Fibroblast of mammary gland (primary cell): Measurements from ENCODE around the gene CEP55.
A peak's percentile ranks its signal among the peaks of the same experiment; 100 is the strongest.
"Not testable (repeated sequence)": the region's sequence is repeated elsewhere in the genome, so short reads cannot be mapped to it uniquely, and the experiment has no call there.

ENCODE experiments used
- DNase-seq: peaks from one replicate; pipeline ENCODE4 v3.0.0-alpha.2; 2010; ENCODE audit warnings: low read depth
- H3K4me3 ChIP-seq: 2 replicates; pipeline ENCODE4 v1.5.1; 2011; ENCODE audit warnings: low read depth, mild to moderate bottlenecking, low read length, moderate library complexity; ENCODE audit not compliant: control insufficient read depth
- CTCF ChIP-seq: conservative IDR thresholded peaks from 2 replicates; pipeline ENCODE4 v1.5.1; 2011; ENCODE audit warnings: low read depth, low read length, inconsistent platforms; ENCODE audit not compliant: control insufficient read depth, insufficient read depth

CEP55 gene

GRCh38 chr10:93542358-93542791 is 46.0 kb downstream of the CEP55 start:
- DNase-seq: peak; percentile 34
- peak overlapping the region; percentile 12 for H3K4me3 ChIP-seq
- TF ChIP-seq CTCF: no peak

GRCh38 chr10:93546995-93547394 is 50.6 kb downstream of the CEP55 start:
- H3K4me3 ChIP-seq, DNase-seq: not testable (repeated sequence)

- DNase-seq: no peak
- H3K4me3 ChIP-seq: no peak overlapping the region
- TF ChIP-seq CTCF: no peak
Measured at GRCh38 chr10:93547522-93547921, 51.1 kb downstream of the CEP55 start.

GRCh38 chr10:93548376-93549071 is 52.1 kb downstream of the CEP55 start:
- H3K4me3 ChIP-seq: no peak overlapping the region
- no peak for DNase-seq
- TF ChIP-seq CTCF: no peak

- H3K4me3 ChIP-seq: no peak overlapping the region
- no peak for TF ChIP-seq CTCF
- DNase-seq: no peak
Measured at GRCh38 chr10:93550606-93551005, 54.2 kb downstream of the CEP55 start.

GRCh38 chr10:93552780-93553179 is 56.4 kb downstream of the CEP55 start:
- no peak for DNase-seq
- no peak for TF ChIP-seq CTCF

GRCh38 chr10:93553482-93554315 is 57.3 kb downstream of the CEP55 start:
- peak; percentile 55 for DNase-seq
- no peak overlapping the region for H3K4me3 ChIP-seq
- TF ChIP-seq CTCF: no peak

More at GRCh38 chr10:93552780-93553179, 56.4 kb downstream of the CEP55 start:
- no peak overlapping the region for H3K4me3 ChIP-seq
